NCI-H460 (cell line): Measurements from ENCODE around the gene SLIT1. TPM values are rescaled to one million over a fixed set of nuclear protein-coding genes. Genes with fewer than 3 reads are reported as not detected.

ENCODE experiments used
- DNase-seq: peaks from one replicate; pipeline ENCODE4 v3.0.0-alpha.2; 2016; ENCODE audit warnings: low read depth; ENCODE audit errors: extremely low read depth
- total RNA-seq: library from RNA; depleted of rRNA; stranded (reverse); fragments of >200 nt; shearing (Covaris generic); gene quantifications from 2 replicates; pipeline ENCODE4 v1.2.3, GENCODE V29; 2014

Gene SLIT1
- total RNA-seq, 1 experiment from 2014 or later: 0.27 TPM

DNA sequence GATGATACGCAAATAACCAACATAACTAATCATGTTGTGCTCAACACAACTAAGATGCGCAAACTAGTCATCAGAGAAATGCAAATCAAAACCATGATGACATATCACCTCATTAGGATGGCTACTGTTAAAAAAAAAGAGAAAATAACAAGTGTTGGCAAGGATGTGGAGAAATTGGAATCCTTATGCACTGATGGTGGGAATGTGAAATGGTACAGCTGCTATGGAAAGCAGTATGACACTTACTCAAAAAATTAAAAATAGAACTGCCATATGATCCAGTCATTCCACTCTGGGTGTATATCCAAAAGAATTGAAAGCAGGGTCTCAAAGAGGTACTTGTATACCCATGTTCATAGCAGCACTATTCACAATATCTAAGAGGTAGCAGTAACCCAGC lies 42.9 kb downstream of the SLIT1 start:
- no peak for DNase-seq

DNA sequence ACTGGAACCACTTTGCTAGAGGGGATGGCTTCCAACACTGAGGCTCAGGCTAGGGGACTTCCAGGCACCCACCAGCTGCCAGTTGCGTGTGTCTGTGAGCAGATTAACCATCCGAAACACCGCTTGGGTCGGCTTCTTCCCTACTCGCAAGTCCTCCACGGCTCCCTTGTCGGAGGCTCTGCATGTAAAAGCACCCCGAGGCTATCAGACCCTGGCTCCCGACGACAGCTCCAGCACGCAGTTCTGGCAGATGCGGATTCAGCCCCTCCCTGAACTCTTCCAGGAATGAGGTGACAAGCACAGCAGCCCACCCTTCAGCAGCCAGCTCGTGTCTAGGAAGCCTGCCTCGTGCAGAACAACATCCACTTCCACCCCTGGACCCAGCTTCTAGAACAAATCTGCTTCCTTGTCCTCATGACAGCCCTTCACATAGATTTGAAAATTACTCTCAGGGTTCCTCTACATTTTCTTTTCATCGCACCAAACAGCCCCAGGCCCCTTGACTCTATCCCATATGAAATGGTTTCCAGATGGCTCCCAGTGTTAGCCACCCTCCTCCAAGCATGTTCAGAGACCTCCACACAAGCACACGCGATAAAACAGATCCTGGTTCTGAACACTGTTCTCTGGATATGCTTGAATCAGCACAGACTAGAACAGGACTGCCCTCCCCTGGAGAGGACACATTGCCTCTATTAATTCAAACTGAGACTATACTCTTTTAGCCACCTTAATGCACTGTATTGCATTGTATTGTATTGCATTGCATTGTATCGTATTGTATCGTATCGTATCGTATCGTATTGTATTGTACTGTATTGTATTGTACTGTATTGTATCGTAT lies 44.6 kb downstream of the SLIT1 start:
- no peak for DNase-seq

DNA sequence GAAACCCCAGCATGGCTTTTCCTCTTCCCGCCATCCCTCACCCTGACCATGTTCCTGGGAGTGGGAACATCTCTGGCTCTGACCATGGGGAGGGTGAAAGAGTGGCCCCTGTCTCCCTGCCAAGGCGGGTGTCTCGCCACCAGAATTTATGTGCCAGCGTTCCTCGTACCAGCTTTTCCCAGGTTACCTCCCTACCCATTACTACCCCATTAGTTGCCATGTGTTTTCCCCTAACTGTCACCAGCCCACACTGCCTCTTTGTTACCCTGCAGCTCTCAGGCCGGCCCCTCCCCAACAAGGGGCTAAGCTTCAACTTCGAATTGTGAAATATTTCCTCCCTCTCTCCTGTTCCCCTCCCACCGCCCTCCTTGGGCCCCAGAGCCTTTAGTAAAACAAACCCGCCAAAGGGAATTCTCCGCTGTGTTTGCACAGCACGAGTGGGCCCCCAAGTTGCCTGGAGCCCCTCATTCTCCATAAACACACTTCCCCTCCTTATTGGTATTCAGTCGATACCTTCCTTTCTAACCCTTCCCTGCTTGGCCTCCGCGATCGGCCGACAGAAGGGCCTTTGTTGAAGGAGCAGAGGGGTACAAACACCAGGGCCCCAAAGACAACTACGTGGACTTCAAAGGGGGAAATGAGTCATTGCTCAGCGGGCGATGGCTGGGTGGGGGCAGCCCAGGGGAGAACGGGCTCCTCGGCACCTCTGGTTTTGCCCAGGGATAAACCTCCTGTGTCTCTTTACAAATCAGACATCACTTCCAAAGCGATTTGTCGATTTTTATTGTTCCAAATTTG lies 45.5 kb downstream of the SLIT1 start:
- DNase-seq: no peak

DNA sequence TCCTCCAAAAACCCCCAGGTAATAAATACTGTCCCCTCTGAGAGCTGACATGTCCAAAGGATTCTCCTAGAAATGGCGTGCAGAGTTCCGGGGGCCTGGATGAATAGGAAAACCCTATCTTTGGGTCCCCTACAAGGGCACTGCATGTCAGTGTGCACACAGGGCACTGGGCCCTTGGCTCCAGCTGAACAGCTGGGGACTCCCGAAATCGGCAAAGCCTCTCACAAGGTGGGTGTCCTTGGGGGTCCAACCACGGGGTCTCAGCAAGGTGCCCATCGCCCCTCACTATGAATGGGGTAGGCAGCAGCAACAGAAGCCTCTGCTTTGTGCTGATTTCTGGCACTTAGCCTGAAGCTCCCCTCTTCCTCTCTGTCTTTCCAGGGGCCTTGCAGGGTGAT lies 46.1 kb downstream of the SLIT1 start:
- no peak for DNase-seq

DNA sequence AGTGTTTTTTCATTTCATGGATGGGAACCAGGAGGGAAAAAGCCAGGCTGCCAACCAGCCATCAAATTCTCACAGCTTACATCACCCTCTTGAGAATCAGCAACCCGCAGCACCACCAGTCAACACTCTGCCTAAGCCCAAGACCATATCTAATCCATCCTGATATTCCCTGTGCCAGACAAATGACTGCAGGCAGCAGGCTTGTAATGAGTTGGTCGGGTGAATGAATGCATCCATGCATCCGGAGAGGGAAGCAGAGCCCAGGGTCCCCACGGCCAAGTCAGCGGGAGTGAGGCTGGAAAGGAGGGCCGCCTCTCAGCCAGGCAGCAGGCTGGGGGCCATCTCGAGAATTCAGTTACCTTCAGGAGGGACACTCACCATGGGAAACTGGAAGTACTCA lies 46.9 kb downstream of the SLIT1 start:
- no peak for DNase-seq

DNA sequence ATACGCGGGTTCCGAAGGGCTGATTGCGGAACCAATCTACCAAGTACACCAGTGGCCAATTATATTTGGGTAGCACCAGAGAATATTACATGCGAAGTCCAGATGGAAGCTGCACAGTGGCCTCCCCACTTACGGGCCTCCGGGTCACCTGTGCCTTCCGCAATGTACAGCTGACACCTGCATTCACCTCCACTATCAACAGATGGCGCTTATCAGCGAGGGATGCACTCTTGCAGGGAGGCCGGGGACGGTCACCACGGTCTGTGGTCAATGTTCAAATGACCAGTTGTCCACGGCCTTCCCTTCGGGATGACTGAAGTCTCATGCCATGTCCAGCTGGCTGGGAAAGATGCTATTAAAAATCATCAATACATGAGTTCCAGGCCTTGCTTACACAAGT lies 47.6 kb downstream of the SLIT1 start:
- peak; percentile 26 for DNase-seq

DNA sequence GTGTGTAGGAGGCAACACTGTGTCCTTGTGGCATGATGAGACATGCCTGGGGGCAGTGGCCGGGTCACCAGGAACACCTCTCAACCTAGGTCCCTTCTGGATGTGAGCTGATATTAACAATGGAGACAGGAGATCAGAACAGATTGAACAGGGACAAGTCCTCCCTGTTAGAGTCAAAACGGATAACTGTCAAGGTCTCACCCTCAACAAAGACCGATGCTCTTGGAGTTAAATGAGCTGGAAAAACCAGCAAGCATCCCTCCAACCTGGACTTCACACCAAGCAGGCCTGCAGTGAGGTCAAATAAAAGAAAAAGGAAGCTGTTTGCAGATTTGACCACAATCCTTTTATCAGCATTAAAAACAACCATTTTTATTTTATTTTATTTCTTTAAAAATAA lies 49.0 kb downstream of the SLIT1 start:
- DNase-seq: no peak

DNA sequence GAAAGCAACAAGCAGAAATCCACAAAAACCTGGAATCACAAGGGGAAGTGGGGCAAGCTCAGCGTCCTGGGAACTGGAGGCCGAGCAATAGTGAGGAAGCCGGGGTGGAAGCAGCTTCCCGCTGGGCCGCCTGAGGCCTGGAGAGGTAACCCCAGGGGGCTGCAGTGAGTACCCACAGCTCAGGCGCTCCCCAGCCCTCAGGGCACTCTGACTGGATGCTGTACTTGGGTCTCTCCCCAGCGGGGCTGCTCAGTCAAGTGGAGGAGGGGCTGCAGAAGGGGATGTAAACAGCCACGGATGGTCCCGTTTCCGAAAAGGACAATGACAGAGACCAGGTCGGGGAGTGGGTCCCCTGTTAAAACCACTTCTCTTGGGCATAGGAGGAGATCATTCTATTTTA lies 50.3 kb downstream of the SLIT1 start:
- no peak for DNase-seq

DNA sequence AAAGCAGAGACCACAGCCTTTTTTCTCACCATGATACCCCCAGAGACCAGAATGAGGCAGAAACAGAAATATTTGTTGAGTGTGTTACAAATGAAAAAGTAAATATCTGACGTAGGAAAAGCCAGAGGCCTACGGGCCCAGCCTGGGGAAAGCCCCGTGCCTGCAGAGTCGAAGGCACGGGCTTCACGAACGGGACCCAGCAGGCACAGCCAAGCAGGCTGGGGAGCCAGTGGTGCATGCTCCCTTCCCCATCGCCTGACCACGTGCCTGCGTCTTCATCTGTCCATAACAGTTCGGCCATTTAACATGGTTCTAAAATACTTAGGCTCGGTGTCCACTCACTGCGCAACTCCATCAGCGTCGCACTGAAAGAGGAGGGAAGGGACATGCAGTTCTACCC lies 50.8 kb downstream of the SLIT1 start:
- no peak for DNase-seq

DNA sequence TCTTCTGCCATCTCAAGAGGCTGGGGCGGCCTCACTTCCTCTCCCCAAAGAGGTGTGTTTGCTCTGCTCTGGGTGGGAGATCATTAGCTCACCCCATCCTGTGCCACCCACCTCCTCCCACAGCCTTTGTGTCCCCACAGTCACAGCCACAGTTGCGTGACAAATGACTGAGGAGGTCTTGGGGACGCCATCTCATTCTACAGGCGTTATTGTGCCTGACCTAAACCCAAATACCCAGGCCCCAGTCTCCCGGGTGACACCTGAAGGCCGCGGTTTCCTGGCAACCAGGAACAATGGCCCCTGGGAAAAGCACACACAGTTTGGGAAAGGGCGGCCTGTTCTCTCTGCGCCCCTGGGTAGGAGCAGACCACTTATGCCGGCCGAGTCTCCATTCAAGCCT lies 51.6 kb downstream of the SLIT1 start:
- no peak for DNase-seq

DNA sequence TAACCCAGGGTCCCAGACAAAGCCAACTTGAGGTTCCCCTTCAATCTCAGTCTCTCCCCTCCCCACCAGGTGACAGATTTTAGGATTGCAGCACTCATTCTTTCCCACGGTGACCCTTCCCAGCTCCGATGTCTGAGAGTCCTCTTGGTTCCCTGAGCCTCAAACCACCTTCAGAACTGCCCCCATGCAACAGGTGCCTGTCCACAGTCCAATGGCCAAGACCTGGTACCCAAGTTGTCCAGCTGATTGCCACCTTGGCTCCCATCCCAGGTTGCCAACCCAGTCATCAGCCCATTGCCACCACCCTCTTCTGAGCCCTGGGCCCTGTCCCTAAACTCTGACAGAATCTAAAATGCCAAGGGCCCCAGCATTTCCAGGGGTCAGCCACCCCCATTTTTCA lies 53.5 kb downstream of the SLIT1 start:
- DNase-seq: no peak

DNA sequence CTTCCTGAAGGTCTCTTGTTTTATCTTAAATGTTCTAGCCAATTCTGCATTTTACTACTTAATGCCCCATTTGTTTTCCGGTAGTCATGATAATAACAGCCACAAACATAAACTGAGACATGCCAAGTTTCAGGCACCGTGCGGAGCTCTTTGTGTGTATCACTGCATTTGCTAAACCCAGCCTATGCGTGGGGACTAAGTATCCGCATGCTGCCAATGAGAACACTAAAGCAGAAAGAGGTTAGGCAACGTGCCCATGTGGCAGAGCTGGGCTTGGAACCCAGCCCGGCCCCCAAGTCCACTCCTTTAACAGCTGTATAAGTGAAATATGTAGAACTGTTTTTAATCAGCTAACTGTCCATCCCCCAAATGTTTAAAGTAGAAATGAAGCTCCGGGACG lies 54.1 kb downstream of the SLIT1 start:
- no peak for DNase-seq

DNA sequence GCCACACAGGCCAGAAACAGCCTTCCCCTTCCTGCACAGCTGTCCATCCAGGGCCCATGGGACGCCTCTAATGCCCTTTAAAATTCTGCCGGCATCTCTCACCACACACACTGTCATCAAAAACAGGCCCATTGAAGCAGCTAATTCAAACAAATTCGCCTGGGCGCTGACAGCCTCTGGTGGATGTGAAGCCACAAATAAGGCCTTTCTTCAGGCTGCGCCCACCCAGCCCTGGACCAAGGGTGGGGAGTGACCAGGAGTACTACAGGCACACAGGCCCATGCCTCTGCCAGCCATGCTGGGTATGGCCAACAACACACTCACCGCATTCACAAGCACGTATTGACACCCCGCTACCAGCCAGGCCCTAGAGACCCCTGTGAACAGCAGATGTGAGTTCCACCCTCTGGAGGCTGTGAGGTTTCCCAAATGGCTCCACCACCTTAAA lies 54.6 kb downstream of the SLIT1 start:
- no peak for DNase-seq

DNA sequence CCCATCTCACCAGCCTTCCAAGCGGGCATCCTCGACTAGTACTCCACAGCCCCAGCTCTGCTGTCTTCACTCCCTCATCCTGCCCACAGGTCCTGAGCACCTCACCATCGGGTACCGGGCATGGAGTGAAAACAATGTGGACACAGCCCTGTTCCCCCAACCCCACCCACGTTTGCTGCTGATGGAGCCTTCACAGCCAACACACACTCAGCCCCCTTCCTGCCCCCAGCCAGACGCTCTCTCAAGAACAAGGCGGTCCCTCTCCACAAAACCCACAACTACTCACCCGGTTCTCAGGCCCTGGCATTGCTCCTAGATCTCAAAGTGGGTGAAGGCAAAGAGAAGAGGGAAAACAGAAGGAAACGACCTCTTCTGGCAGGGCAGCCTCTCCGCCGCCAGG lies 56.1 kb downstream of the SLIT1 start:
- DNase-seq: no peak

DNA sequence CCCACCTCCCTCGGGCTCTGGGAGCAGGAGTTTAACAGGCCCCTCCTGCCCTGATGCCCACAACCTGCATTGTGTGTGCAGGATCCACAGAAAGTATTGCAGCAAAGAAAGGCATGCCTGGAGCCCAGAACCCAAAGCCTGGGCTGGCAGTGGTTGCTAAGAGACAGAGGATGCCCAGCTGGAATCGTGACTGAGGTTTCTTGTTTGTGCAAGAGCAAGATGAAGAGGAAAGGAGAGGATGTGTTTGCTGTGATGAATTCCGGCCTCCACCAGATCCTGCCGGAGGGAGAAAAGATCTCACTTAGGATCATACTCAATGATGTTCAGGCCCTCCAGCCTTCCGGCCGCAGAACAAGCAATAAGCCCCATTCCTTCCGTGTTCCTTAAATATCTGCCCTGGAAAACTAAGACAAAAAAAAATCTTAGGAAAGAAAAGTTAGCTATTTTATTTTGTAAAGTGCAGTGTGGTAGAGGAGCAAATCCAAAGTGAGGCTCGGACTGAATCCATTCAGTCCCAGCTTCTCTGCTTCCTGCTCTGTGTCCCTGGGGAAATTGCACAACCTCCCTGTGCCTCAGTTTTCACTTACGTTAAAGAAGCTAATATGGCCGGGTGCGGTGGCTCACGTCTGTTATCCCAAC lies 57.1 kb downstream of the SLIT1 start:
- DNase-seq: no peak

DNA sequence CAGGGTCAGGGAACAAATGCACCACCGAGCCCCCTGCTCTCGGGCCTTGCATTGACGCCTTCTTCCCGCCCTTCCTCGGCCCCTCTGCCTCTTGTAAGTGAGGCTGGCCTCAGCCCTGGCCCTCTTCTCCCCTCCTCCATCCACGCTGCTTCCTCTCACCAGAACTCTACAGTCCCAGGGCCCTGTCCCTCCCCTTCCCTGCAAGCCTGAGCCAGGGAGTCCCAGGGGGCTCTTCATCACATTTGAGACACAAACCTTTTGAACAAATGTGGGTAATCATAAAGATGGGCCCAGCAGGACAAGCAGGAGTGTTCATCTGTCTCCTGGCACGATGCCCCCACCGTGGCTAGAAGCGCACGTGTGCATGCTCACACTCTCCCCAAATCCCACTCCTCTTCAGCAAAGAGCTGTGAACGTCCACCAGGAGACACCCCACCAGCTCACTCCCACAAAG lies 57.7 kb downstream of the SLIT1 start:
- no peak for DNase-seq

DNA sequence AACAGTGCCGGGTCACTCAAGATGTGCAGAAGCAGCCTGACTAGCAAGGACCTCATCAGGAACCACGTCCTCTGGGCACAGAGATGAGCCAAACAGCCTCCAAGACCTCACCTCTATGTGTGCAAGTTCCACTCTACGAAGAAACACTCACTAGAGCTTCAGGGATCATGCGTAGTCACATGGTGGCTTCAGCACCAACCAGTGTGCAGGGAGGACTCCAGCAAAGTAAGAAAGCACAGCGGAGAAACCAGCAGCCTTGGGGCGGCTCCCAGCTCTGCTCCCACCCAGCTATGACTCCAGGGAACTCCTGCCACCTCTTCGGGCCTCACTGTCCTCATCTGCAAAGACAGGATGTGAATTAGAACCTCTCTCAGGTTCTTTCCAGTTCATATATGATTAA lies 58.2 kb downstream of the SLIT1 start:
- DNase-seq: no peak

DNA sequence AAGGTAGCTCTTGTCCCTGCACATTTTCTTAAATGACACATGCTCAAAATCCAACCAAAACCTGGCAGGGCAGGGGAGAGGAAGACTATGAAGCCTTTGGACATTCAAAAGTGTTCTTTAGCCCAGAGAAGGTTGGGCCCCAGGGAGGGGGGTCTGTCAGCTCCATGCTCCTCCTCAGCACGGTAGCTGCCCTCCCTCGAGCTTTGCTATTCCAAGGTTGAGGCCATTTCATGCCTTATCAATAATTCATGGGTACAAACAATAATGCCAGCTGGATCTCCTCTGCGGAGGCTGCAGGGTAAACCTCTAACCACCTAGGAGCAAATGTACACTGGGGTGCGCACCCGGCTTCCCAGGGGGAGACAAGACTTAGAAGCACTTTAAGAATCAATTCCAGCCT lies 61.5 kb downstream of the SLIT1 start:
- DNase-seq: no peak

DNA sequence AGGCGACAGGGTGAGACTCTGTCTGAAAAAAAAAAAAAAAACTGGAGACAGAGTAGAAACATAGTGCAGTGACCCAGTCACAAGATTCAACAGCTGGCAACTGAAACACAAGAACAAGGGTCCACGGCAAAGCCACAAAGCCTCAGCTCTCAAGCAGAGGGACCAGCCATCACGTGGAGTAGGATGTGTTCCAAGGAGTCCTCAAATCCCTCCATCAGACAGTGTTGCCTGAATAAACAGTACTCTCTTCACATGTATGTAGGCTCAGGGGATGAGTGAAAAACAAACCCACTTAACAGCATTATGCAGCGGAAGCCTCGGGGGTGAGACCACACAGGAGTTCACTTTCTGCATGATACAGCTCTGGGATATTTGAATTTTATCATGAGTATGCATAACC lies 62.0 kb downstream of the SLIT1 start:
- DNase-seq: no peak

DNA sequence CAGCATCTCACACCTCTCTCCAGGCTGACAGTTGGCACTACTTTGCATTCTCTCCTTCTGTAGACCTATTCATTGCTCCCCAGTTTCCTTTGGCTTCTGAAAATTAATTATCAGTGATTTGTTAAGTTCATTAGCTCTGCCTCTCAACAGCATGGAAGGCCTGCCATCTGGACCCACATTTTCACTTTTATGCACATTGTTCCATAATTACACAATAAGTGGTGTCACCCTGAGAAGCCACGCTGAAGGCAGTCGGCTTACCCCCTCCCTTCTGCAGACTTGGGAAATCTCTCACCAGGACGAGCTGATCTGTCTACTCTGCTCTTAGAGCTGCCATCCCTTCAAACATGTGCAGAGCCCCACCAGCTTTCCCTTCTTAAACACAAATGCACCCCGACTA lies 64.7 kb downstream of the SLIT1 start:
- no peak for DNase-seq

DNA sequence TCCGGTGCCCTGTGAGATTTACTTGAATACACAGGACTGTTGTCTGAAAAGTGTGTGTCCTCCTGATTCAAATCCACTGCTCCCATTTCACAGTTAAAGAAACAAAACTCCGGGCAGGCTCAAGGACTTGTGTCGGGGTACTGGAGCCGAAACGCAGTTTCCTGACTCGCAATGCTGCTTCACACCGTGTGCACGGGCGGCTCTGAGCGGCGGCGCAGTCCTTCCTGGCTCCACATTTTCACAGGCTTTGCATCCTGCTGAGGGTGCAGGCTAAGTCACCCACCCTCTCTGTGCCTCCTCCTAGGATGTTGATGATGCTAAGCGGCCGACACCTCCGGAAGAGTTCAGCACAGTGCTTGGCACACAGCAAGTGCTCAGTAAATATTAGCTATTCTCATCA lies 65.4 kb downstream of the SLIT1 start:
- DNase-seq: no peak
